ENCODE results near the gene KRTAP10-3.

DNA sequence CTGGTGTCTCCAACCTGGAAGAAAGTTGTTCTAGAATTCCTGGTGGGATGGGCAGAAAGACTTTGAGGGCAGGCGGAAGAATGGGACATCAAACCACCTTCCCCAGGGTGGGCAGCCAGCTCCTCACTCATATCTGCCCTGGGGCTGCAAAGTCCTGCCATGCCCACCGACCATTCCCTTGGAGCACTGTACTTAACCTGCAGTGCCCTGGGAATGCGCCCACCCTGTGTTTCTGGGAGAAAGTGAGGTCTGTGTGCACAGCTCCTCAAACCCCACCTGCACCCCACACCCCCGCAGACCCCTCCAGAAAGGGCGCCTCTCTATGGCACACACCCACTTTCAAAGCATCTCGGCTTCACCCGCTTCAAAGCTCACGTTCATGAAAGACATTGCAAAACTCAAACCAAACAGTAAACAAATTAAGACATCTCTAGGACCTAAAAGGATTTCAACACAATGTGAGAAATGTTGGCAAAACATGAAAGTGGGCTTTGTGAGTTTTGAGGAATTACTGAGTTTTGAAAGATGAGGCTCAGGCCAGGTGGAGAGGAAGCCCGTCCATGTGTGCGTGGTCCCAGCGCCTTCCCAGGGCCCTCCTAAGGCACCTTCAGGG lies 43.7 kb downstream of the KRTAP10-3 start:
- TF ChIP-seq, protein P1, sequence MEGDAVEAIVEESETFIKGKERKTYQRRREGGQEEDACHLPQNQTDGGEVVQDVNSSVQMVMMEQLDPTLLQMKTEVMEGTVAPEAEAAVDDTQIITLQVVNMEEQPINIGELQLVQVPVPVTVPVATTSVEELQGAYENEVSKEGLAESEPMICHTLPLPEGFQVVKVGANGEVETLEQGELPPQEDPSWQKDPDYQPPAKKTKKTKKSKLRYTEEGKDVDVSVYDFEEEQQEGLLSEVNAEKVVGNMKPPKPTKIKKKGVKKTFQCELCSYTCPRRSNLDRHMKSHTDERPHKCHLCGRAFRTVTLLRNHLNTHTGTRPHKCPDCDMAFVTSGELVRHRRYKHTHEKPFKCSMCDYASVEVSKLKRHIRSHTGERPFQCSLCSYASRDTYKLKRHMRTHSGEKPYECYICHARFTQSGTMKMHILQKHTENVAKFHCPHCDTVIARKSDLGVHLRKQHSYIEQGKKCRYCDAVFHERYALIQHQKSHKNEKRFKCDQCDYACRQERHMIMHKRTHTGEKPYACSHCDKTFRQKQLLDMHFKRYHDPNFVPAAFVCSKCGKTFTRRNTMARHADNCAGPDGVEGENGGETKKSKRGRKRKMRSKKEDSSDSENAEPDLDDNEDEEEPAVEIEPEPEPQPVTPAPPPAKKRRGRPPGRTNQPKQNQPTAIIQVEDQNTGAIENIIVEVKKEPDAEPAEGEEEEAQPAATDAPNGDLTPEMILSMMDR (IDR thresholded peaks at IDR 0.05; ENCODE audit: insufficient read depth, low read length): no peak
- TF ChIP-seq, protein P2, sequence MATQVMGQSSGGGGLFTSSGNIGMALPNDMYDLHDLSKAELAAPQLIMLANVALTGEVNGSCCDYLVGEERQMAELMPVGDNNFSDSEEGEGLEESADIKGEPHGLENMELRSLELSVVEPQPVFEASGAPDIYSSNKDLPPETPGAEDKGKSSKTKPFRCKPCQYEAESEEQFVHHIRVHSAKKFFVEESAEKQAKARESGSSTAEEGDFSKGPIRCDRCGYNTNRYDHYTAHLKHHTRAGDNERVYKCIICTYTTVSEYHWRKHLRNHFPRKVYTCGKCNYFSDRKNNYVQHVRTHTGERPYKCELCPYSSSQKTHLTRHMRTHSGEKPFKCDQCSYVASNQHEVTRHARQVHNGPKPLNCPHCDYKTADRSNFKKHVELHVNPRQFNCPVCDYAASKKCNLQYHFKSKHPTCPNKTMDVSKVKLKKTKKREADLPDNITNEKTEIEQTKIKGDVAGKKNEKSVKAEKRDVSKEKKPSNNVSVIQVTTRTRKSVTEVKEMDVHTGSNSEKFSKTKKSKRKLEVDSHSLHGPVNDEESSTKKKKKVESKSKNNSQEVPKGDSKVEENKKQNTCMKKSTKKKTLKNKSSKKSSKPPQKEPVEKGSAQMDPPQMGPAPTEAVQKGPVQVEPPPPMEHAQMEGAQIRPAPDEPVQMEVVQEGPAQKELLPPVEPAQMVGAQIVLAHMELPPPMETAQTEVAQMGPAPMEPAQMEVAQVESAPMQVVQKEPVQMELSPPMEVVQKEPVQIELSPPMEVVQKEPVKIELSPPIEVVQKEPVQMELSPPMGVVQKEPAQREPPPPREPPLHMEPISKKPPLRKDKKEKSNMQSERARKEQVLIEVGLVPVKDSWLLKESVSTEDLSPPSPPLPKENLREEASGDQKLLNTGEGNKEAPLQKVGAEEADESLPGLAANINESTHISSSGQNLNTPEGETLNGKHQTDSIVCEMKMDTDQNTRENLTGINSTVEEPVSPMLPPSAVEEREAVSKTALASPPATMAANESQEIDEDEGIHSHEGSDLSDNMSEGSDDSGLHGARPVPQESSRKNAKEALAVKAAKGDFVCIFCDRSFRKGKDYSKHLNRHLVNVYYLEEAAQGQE (IDR thresholded peaks at IDR 0.05; ENCODE audit: insufficient replicate concordance, low read depth): no peak
- TF ChIP-seq SPI1 (IDR thresholded peaks at IDR 0.05; ENCODE audit: borderline replicate concordance, low read depth) (no peak), POLR2AphosphoS5 (IDR thresholded peaks at IDR 0.05; ENCODE audit: low read depth) (no peak)

Data from HL-60 (cell line).